H1 (cell line): ENCODE results near the gene BECN2. TPM values are rescaled to one million over a fixed set of nuclear protein-coding genes. Genes with fewer than 3 reads are reported as not detected.

Experiments
- CTCF ChIA-PET: fragments of 300-600 bp; sonication (Branson Sonifier 250); formaldehyde crosslinking; loops from one replicate; lab custom pipeline; 2021; ENCODE audit not compliant: partially characterized antibody; lab: Charles Lee
- POLR2A ChIA-PET: fragments of 300-600 bp; sonication (Branson Sonifier 250); formaldehyde crosslinking; loops from one replicate; lab custom pipeline; 2021; ENCODE audit warnings: inconsistent platforms; ENCODE audit not compliant: partially characterized antibody; lab: Charles Lee
- DNase-seq, 2 experiments: peaks; one replicate each; pipeline versions ENCODE4 v3.0.0 to v3.0.0-alpha.2; 2010 to 2022; ENCODE audit warnings: low spot score in 2 of 2, low read depth in 1 of 2, mixed read lengths in 1 of 2
- FAIRE-seq: peaks from 2 replicates; lab custom pipeline; 2011; peaks lifted over from hg19 to GRCh38; lab: Jason Lieb, UNC
- H2AFZ ChIP-seq: 2 replicates; pipeline ENCODE4 v1.8.1; 2012; ENCODE audit warnings: low read length, inconsistent platforms
- H2AK5ac ChIP-seq: 2 replicates; pipeline ENCODE4 v1.6.1; 2013; ENCODE audit warnings: low read depth, low read length
- H2BK120ac ChIP-seq: replicated peaks from 2 replicates; pipeline ENCODE3; 2013; ENCODE audit warnings: low read depth, low read length, inconsistent platforms
- H2BK12ac ChIP-seq: 2 replicates; pipeline ENCODE4 v1.6.1; 2013; ENCODE audit warnings: low read depth, low read length
- H2BK15ac ChIP-seq: 2 replicates; pipeline ENCODE4 v1.6.1; 2013; ENCODE audit warnings: low read length
- H2BK20ac ChIP-seq: 2 replicates; pipeline ENCODE4 v1.6.1; 2013; ENCODE audit warnings: low read length
- H2BK5ac ChIP-seq: 2 replicates; pipeline ENCODE4 v1.6.1; 2013; ENCODE audit warnings: low read depth, low read length
- H3K14ac ChIP-seq: 2 replicates; pipeline ENCODE4 v1.6.1; 2013; ENCODE audit warnings: inconsistent platforms; ENCODE audit not compliant: insufficient read length
- H3K18ac ChIP-seq: 2 replicates; pipeline ENCODE4 v1.6.1; 2013; ENCODE audit warnings: low read length; ENCODE audit errors: extremely low read depth
- H3K23ac ChIP-seq: 2 replicates; pipeline ENCODE4 v1.6.1; 2013; ENCODE audit warnings: inconsistent platforms; ENCODE audit not compliant: insufficient read length
- H3K23me2 ChIP-seq: 2 replicates; pipeline ENCODE4 v1.6.1; 2013; ENCODE audit warnings: low read depth, low read length
- H3K27ac ChIP-seq: 2 replicates; pipeline ENCODE4 v1.6.1; 2011; ENCODE audit warnings: low read depth, low read length, inconsistent platforms
- H3K27me3 ChIP-seq, 4 experiments: replicated peaks in 1 of 4; 1 replicate in 1 of 4; 2 replicates in 3 of 4; pipeline versions ENCODE4 v1.6.1 to v1.8.1; 2011 to 2013; ENCODE audit warnings: low read length in 3 of 4, mild to moderate bottlenecking in 3 of 4, inconsistent platforms in 2 of 4, mixed read lengths in 2 of 4, moderate library complexity in 1 of 4; ENCODE audit not compliant: control insufficient read depth in 3 of 4, insufficient read depth in 3 of 4; ENCODE audit errors: extremely low read depth in 1 of 4
- H3K36me3 ChIP-seq, 4 experiments: 2 replicates each; pipeline versions ENCODE4 v1.6.1 to v1.8.1; 2011 to 2013; ENCODE audit warnings: mild to moderate bottlenecking in 4 of 4, low read length in 3 of 4, moderate library complexity in 2 of 4, control low read depth in 1 of 4, inconsistent platforms in 1 of 4; ENCODE audit not compliant: insufficient read depth in 4 of 4, control insufficient read depth in 2 of 4
- H3K4ac ChIP-seq: replicated peaks from 2 replicates; pipeline ENCODE3; 2013; ENCODE audit warnings: low read length, low read depth, mixed read lengths, inconsistent platforms; ENCODE audit not compliant: insufficient read length
- H3K4me1 ChIP-seq, 4 experiments: replicated peaks in 1 of 4; 1 replicate in 1 of 4; 2 replicates in 3 of 4; pipeline versions ENCODE4 v1.6.1 to v1.8.1; 2011 to 2013; ENCODE audit warnings: low read length in 3 of 4, inconsistent platforms in 2 of 4, mixed read lengths in 1 of 4; ENCODE audit not compliant: insufficient read depth in 4 of 4, control insufficient read depth in 3 of 4
- H3K4me2 ChIP-seq, 2 experiments: 2 replicates each; pipeline versions ENCODE4 v1.6.1 to v1.8.1; 2011 to 2013; ENCODE audit warnings: low read depth in 2 of 2, low read length in 2 of 2, control low read depth in 1 of 2, inconsistent platforms in 1 of 2, mild to moderate bottlenecking in 1 of 2; ENCODE audit not compliant: insufficient read depth in 1 of 2
- H3K4me3 ChIP-seq, 4 experiments: fragments of 200-600, 300-600 bp in 1 of 4; sonication (generic), shearing (Covaris generic), sonication (Bioruptor Twin) in 1 of 4; 2 replicates each; pipeline versions ENCODE4 v1.5.1 to v1.8.1; 2011 to 2016; ENCODE audit warnings: low read length in 4 of 4, low read depth in 3 of 4, control low read depth in 2 of 4, inconsistent platforms in 2 of 4, mild to moderate bottlenecking in 2 of 4, mixed read lengths in 1 of 4, moderate library complexity in 1 of 4; ENCODE audit not compliant: insufficient read depth in 2 of 4; ENCODE audit errors: extremely low read depth in 1 of 4
- H3K56ac ChIP-seq: replicated peaks from 2 replicates; pipeline ENCODE3; 2013; ENCODE audit warnings: low read depth, mild to moderate bottlenecking, mixed read lengths, low read length, inconsistent platforms; ENCODE audit not compliant: insufficient read length
- H3K79me1 ChIP-seq: 2 replicates; pipeline ENCODE4 v1.6.1; 2013; ENCODE audit warnings: low read depth, low read length, control low read depth
- H3K79me2 ChIP-seq, 2 experiments: 2 replicates each; pipeline versions ENCODE4 v1.6.1 to v1.8.1; 2012 to 2013; ENCODE audit warnings: low read length in 2 of 2, mild to moderate bottlenecking in 2 of 2, inconsistent platforms in 1 of 2; ENCODE audit not compliant: insufficient read depth in 2 of 2, control insufficient read depth in 1 of 2
- H3K9ac ChIP-seq, 4 experiments: replicated peaks in 1 of 4; 1 replicate in 1 of 4; 2 replicates in 3 of 4; pipeline versions ENCODE4 v1.6.1 to v1.8.1; 2011 to 2013; ENCODE audit warnings: low read depth in 3 of 4, low read length in 3 of 4, control low read depth in 2 of 4, mild to moderate bottlenecking in 2 of 4, moderate library complexity in 2 of 4, inconsistent platforms in 1 of 4; ENCODE audit errors: extremely low read depth in 1 of 4
- H3K9me3 ChIP-seq, 2 experiments: 2 replicates each; pipeline versions ENCODE4 v1.6.1 to v1.8.1; 2012 to 2013; ENCODE audit warnings: mild to moderate bottlenecking in 2 of 2, moderate library complexity in 2 of 2, control low read depth in 1 of 2, inconsistent platforms in 1 of 2, low read depth in 1 of 2, low read length in 1 of 2, mixed read lengths in 1 of 2; ENCODE audit not compliant: insufficient read depth in 2 of 2
- H4K20me1 ChIP-seq, 2 experiments: replicated peaks in 1 of 2; 2 replicates each; pipeline versions ENCODE3 to v1.8.1; 2011 to 2013; ENCODE audit warnings: inconsistent platforms in 2 of 2, low read length in 2 of 2, mild to moderate bottlenecking in 1 of 2; ENCODE audit not compliant: insufficient read depth in 2 of 2, control insufficient read depth in 1 of 2
- H4K5ac ChIP-seq: 2 replicates; pipeline ENCODE4 v1.6.1; 2013; ENCODE audit warnings: low read length, low read depth, mixed read lengths, inconsistent platforms; ENCODE audit not compliant: insufficient read length
- H4K8ac ChIP-seq: 2 replicates; pipeline ENCODE4 v1.8.0; 2013; ENCODE audit warnings: mild to moderate bottlenecking, moderate library complexity, low read length, inconsistent platforms; ENCODE audit not compliant: insufficient read depth; ENCODE audit errors: extremely low read depth
- H4K91ac ChIP-seq: replicated peaks from 2 replicates; pipeline ENCODE3; 2013; ENCODE audit warnings: low read length, mixed read lengths, inconsistent platforms; ENCODE audit not compliant: insufficient read length
- CEBPB ChIP-seq: IDR thresholded peaks from 2 replicates; pipeline ENCODE4 v1.6.1; 2012; ENCODE audit warnings: low read depth, low read length
- SRF ChIP-seq: IDR thresholded peaks from 2 replicates; pipeline ENCODE4 v1.6.1; 2011; ENCODE audit warnings: mild to moderate bottlenecking, low read depth, low read length, moderate library complexity
- WGBS, 2 experiments: shearing (Covaris generic) in 1 of 2; methylation state at CpG; one replicate each; pipeline versions ENCODE4 v1.1.6 to v1.1.7; 2013 to 2015; ENCODE audit warnings: low lambda C conversion rate in 2 of 2, mixed read lengths in 2 of 2, inconsistent platforms in 1 of 2, low coverage in 1 of 2, missing lambda C conversion rate in 1 of 2; ENCODE audit not compliant: insufficient replicate concordance in 2 of 2, insufficient coverage in 1 of 2, insufficient read length in 1 of 2; ENCODE audit errors: extremely low coverage in 1 of 2, missing lambda C conversion rate in 1 of 2; 5-methylcytosine and 5-hydroxymethylcytosine counted together
- polyA plus RNA-seq, 7 experiments: library from polyadenylated mRNA; depleted of rRNA in 3 of 7; stranded (reverse) in 5 of 7; unstranded in 2 of 7; fragments of >200 nt in 5 of 7; fragments of 200-250 nt in 2 of 7; gene quantifications; 1 replicate in 5 of 7; 2 replicates in 1 of 7; 4 replicates in 1 of 7; pipeline versions ENCODE4 v1.2.1 to v1.2.3, GENCODE V29; 2011 to 2013; ENCODE audit warnings: missing spikeins in 2 of 7, mixed read lengths in 2 of 7
- total RNA-seq: library from RNA; stranded (reverse); fragmentation: NEBNext Ultra II Directional; extraction: Animal tissue kit (Norgen Biotek cat#: 25700); gene quantifications from 2 replicates; pipeline ENCODE4 v1.2.1, GENCODE V29; 2021

BECN2 gene
- total and polyA plus RNA-seq, 2 of the 8 experiments (the other 6 are each of a cell fraction or from before 2014, with no cell fraction given) = not detected

DNA sequence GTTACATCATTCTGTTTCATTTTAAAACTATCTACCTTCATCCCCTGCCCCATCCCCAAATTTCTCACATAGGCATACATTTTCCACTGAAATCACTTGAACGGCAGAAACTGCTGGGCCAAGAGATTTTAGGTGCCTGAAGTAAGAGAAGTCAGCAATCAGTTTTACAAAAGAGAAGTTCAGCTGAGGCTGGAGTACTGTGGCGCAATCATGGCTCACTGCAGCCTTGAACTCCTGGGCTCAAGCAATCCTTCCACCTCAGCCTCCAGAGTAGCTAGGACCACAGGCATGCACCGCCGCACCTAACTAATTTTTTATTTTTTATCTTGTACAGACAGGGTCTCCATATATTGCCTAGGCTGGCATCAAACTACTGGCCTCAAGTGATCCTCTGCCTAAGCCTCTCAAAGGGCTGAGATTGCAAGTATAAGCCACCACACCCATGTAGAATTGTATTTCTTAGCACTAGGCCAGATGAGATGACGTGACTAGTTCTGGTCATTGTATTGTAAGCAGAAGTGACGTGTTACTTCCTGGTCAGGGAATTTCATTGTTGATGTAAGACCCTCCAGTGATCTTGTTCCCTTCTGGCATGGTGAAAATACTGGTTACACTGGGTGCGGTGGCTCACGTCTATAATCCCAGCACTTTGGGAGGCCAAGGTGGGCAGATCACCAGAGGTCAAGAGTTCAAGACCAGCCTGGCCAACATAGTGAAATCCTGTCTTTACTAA, 7.1 kb downstream of the BECN2 start:
- no peak overlapping the region for H2BK12ac ChIP-seq
- H3K18ac ChIP-seq = no peak overlapping the region
- H2AK5ac ChIP-seq = no peak overlapping the region
- no peaks in the 10 kb centered on the region for H3K27me3 ChIP-seq
- no peak overlapping the region for H3K27ac ChIP-seq
- H3K4me3 ChIP-seq = no peak overlapping the region
- H4K20me1 ChIP-seq = no peaks in the 10 kb centered on the region
- no peak for FAIRE-seq
- ChIA-PET CTCF (no interaction called here), POLR2A (no interaction called here)
- H3K36me3 ChIP-seq = no peaks in the 10 kb centered on the region
- H2BK15ac ChIP-seq = no peak overlapping the region
- H3K79me2 ChIP-seq = no peaks in the 10 kb centered on the region
- 91% methylated on average over 8 of the region's 8 CpGs; no CpG with 5 or more reads in 1 of the 2 experiments for WGBS, 2 experiments
- no peak overlapping the region for H3K4me2 ChIP-seq
- H3K23me2 ChIP-seq = no peaks in the 10 kb centered on the region
- H3K4me1 ChIP-seq = no peaks in the 10 kb centered on the region
- DNase-seq = no peak
- H4K91ac ChIP-seq = no peak overlapping the region
- H3K9me3 ChIP-seq = no peaks in the 10 kb centered on the region
- no peaks in the 10 kb centered on the region for H3K79me1 ChIP-seq
- H2BK120ac ChIP-seq = no peak overlapping the region
- H2BK20ac ChIP-seq = no peak overlapping the region
- no peak overlapping the region for H2BK5ac ChIP-seq
- no peak overlapping the region for H3K4ac ChIP-seq
- no peak overlapping the region for H3K23ac ChIP-seq
- H3K14ac ChIP-seq = no peak overlapping the region
- TF ChIP-seq SRF (no peak), CEBPB (peak; percentile 27; the same call in 1 of the 2 replicates)
- no peak overlapping the region for H2AFZ ChIP-seq
- peak overlapping the region in 1 of 4 experiments; percentile 37; a peak in 1 of 7 replicates for H3K9ac ChIP-seq
- H4K5ac ChIP-seq = no peak overlapping the region
- H3K56ac ChIP-seq = no peak overlapping the region
- no peak overlapping the region for H4K8ac ChIP-seq
